GM23248 (cell line): ENCODE results near the gene ADCY10.

ENCODE experiments used
- EZH2 ChIP-seq: fragments of 200-600 bp; sonication (generic); IDR thresholded peaks from 2 replicates; pipeline ENCODE4 v1.6.1; 2018; ENCODE audit warnings: antibody characterized with exemption, mild to moderate bottlenecking; ENCODE audit not compliant: insufficient read depth, poor library complexity, severe bottlenecking
- EZH2phosphoT487 ChIP-seq: fragments of 200-600 bp; sonication (generic); IDR thresholded peaks from 2 replicates; pipeline ENCODE4 v1.6.1; 2018; ENCODE audit warnings: antibody characterized with exemption, moderate library complexity, mild to moderate bottlenecking, low read depth; ENCODE audit not compliant: insufficient read depth

DNA sequence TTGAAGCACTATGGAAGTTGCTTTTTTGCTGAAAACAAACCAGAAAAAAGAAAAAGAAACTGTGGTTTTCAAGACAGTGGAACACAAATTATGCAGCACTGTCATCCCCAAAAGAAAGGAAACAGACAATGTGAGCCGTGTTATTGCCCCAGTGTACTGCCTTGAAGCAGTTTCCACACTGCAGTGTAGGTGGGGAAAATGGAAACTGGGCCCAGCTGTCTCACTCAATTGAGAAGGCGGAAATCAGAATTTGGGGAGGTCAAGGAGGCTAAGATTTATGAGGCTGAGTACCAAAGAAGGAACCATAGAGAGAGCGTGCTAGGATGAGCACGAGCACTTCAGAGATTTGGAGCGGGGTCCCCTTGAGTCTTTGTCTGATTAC lies 136.7 kb downstream of the ADCY10 start:
- TF ChIP-seq EZH2 (no peak), EZH2phosphoT487 (no peak)
